ENCODE data around the gene TFF3. TPM values are rescaled to one million over a fixed set of nuclear protein-coding genes. Genes with fewer than 3 reads are reported as not detected.

The TFF3 gene
- total RNA-seq, 1 donor from 2014 or later: not detected

DNA sequence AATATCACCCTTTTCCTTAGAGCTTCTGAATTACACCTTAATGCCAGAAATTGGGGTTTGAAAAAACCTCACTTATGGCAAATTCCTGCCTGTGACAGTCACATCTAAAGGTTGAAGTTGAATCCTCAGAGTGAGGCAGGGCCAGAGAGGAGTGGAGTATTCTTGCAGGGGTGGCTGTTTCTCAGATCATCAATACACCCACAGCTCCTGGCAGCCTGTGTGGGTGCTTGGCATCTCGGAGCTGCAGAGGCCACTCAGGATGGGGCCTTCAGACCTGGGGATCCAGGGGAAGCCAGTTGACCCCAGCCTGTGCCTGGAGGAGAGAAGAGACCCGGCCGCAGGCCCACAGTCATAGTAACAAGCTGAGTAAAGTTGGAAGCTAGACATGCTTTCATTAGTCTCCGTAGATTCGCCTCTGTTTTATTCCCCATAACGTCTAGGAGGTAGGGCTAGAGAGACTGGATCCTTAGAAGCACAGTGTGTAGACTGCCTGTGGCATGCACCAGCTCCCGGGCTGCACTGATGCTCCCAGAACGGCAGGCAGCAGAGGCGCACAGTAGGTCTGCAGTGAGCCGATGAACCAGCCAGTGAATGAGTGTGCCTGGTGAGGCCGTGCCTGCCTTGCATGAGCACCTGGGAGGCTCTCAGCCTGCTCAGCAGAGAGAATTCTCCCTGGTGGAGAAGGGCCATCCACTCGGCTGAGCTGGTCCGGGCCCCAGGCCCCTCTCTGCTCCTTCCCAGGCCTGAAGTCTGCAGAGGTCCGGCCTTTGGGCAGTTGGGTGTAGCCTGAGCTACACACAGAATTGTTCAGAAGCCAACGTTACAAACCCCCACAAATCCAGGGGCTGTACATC lies 42.9 kb downstream of the TFF3 start:
- intact Hi-C loops (cut with micrococcal nuclease): no loop called here

DNA sequence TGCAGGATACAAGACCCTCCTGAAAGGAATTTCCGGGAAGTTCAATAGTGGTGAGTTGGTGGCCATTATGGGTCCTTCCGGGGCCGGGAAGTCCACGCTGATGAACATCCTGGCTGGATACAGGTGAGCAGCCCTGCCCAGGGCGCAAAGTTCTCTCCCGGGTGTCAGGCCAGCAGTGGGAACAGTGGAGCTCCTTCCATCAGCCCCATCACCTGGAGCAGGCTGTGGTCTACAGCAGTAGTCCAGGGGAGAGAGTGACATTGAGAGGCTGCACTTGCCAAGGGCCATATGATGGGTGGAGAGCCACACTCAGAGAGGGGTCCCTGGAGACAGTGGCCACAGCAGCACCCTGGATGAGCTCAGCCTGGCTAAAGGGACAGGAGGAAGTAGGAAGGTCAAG lies 44.1 kb downstream of the TFF3 start:
- intact Hi-C loops (cut with micrococcal nuclease): no loop called here

DNA sequence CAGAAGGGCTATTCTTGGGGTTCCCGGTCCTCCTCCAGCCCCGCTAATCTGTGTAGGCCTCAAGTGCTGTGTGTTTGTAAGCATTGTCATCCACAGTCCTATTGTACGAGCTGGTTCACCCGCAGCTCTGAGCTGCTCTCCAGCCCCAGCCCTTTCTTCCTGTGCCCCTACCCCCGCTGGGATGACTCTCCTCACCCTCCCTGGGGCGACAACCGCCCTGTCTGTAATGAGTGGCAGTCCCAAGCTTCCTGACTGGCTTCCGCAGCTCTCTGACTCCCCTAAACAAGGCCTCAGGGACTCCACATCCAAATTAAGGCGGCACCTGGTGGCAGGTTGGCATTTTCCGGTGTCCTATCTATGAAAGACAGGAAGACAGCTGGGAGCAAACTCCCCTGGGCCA lies 45.8 kb downstream of the TFF3 start:
- intact Hi-C loops (cut with micrococcal nuclease): no loop called here

- intact Hi-C loops (cut with micrococcal nuclease): no loop called here
Observed at GRCh38 chr21:42266971-42267556, 48.1 kb downstream of the TFF3 start.

- intact Hi-C loops (cut with micrococcal nuclease): no loop called here
Observed at GRCh38 chr21:42265231-42265812, 49.9 kb downstream of the TFF3 start.

GRCh38 chr21:42264245-42265195 lies 50.7 kb downstream of the TFF3 start:
- intact Hi-C loops (cut with micrococcal nuclease): no loop called here

DNA sequence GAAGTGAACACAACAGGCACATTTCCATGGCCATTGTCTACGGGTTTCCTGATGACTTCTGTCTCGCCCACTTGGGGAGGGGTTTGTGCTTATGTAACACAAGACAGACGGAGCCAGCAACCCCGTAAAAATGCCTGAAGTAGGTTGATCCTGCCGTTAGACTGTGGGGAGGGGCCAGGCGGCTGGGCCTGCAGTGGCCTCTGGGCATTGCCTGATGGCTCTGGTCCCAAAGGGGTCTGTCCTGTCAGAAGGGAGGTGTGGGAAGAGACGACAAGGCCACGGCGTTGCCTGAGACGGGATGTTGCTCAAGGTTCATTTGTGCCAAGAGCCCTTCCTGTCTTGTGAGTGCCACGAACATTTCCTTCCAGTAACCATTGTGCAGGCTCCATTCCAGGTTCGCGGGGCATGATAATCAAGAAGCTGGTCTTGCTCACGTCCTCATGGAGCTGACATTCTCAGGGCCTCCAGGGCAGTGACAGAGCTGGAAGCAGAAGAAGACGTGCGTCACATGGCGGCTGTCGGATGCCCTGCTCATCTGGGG lies 51.5 kb downstream of the TFF3 start:
- intact Hi-C loops (cut with micrococcal nuclease): no loop called here

- intact Hi-C loops (cut with micrococcal nuclease): no loop called here
Observed at GRCh38 chr21:42262831-42263231, 52.4 kb downstream of the TFF3 start.

DNA sequence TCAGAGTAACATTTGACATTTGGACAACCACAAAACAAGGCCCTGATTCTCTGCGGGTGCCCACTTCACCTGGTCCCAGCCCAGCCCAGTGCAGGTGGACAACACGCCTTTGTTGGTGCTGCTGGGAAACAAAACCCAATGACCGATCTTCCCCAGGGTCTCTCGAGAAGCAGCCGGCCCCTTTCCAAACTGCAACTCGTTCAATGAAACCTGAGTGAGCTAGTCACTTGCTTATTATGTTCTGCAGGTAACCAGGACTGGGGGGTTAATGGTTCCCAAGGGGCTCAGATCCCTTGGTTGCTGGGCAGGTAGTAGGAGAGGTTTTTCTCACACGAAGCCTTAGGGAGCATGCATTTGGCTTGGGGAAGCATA lies 53.4 kb downstream of the TFF3 start:
- intact Hi-C loops (cut with micrococcal nuclease): no loop called here

Other genes with a start within 250 kb of the TFF3 start
- 0.09 TPM in 2 replicates for gene UMODL1, start 244.1 kb downstream of the TFF3 start, total RNA-seq
- gene ABCG1, start 96.3 kb downstream of the TFF3 start, total RNA-seq: 11.3 and 12.4 TPM in 2 replicates
- not detected in 2 replicates for gene TFF2, start 35.6 kb upstream of the TFF3 start, total RNA-seq
- not detected in 2 replicates for gene TFF1, start 51.1 kb upstream of the TFF3 start, total RNA-seq
- gene TMPRSS3, start 80.6 kb upstream of the TFF3 start, total RNA-seq: 3.9 and 5.3 TPM in 2 replicates
- 84.2 and 93.0 TPM in 2 replicates for gene UBASH3A, start 88.5 kb upstream of the TFF3 start, total RNA-seq
- gene RSPH1, start 180.8 kb upstream of the TFF3 start, total RNA-seq: not detected in 2 replicates
- gene SLC37A1, start 198.4 kb upstream of the TFF3 start, total RNA-seq: 10.1 and 10.8 TPM in 2 replicates